Neural cell (in vitro differentiated cells): ENCODE measurements around the gene FECH. TPM values are rescaled to one million over a fixed set of nuclear protein-coding genes. Genes with fewer than 3 reads are reported as not detected.

Experiments used
- H2AFZ ChIP-seq: fragments of 200-600, 300-800 bp; sonication (generic), shearing (Covaris generic); 2 replicates; pipeline ENCODE4 v1.6.0; 2014; ENCODE audit warnings: low read depth, mild to moderate bottlenecking, antibody characterized with exemption, low read length, moderate library complexity
- H3F3A ChIP-seq: fragments of 200-600 bp; shearing (Covaris generic); 2 replicates; pipeline ENCODE4 v1.6.1; 2016; ENCODE audit warnings: mild to moderate bottlenecking, moderate library complexity, mixed read lengths, antibody characterized with exemption, low read length; ENCODE audit not compliant: insufficient read depth, poor library complexity, severe bottlenecking
- H3K27ac ChIP-seq: fragments of 200-600, 300-800 bp; sonication (generic), shearing (Covaris generic); 2 replicates; pipeline ENCODE4 v1.5.1; 2014; ENCODE audit warnings: mild to moderate bottlenecking, low read length, moderate library complexity
- H3K27me3 ChIP-seq: fragments of 300-800, 200-600 bp; sonication (generic), shearing (Covaris generic); 2 replicates; pipeline ENCODE4 v1.6.0; 2014; ENCODE audit warnings: mild to moderate bottlenecking, low read depth, low read length, moderate library complexity; ENCODE audit not compliant: insufficient read depth
- H3K36me3 ChIP-seq: fragments of 300-800, 200-600 bp; sonication (generic), shearing (Covaris generic); 2 replicates; pipeline ENCODE4 v1.5.1; 2014; ENCODE audit warnings: mild to moderate bottlenecking, antibody characterized with exemption, low read length, moderate library complexity; ENCODE audit not compliant: insufficient read depth
- H3K4me2 ChIP-seq: fragments of 300-800, 200-600 bp; sonication (generic), shearing (Covaris generic); 2 replicates; pipeline ENCODE4 v1.6.0; 2014; ENCODE audit warnings: mild to moderate bottlenecking, low read length
- H3K4me3 ChIP-seq: fragments of 300-800, 200-600 bp; sonication (generic), shearing (Covaris generic); 2 replicates; pipeline ENCODE4 v1.5.1; 2014; ENCODE audit warnings: mild to moderate bottlenecking, low read length, moderate library complexity
- H3K79me2 ChIP-seq: fragments of 200-600 bp; shearing (Covaris generic); replicated peaks from 2 replicates; pipeline ENCODE4 v1.6.0; 2014; ENCODE audit warnings: mild to moderate bottlenecking, low read length, moderate library complexity; ENCODE audit not compliant: insufficient read depth
- H3K9ac ChIP-seq: fragments of 300-800, 200-600 bp; sonication (generic), shearing (Covaris generic); 2 replicates; pipeline ENCODE4 v1.6.1; 2016; ENCODE audit warnings: mild to moderate bottlenecking, low read length, mixed read lengths
- H3K9me2 ChIP-seq: fragments of 200-600 bp; shearing (Covaris generic); 2 replicates; pipeline ENCODE4 v1.6.1; 2016; ENCODE audit warnings: mild to moderate bottlenecking, low read length, mixed read lengths; ENCODE audit not compliant: insufficient read depth
- H3K9me3 ChIP-seq: fragments of 200-600, 300-800 bp; sonication (generic), shearing (Covaris generic); 2 replicates; pipeline ENCODE4 v1.6.1; 2016; ENCODE audit warnings: mild to moderate bottlenecking, mixed run types, low read length, moderate library complexity, mixed read lengths
- H4K20me1 ChIP-seq: fragments of 200-600 bp; shearing (Covaris generic); 2 replicates; pipeline ENCODE4 v1.6.1; 2016; ENCODE audit warnings: mild to moderate bottlenecking, mixed run types; ENCODE audit not compliant: insufficient read depth
- EP300 ChIP-seq: fragments of 450-650 bp; conservative IDR thresholded peaks from 2 replicates; pipeline ENCODE4 v1.6.1; 2014; ENCODE audit warnings: antibody characterized with exemption, mild to moderate bottlenecking, moderate library complexity; ENCODE audit not compliant: poor library complexity, severe bottlenecking
- EZH2 ChIP-seq: fragments of 200-600, 300-800 bp; shearing (Covaris generic), sonication (generic); IDR thresholded peaks from 2 replicates; pipeline ENCODE4 v1.6.1; 2014; ENCODE audit warnings: antibody characterized with exemption, low read length, borderline replicate concordance, mild to moderate bottlenecking; ENCODE audit not compliant: insufficient read depth, poor library complexity, severe bottlenecking
- MXI1 ChIP-seq: fragments of 450-650 bp; conservative IDR thresholded peaks from 2 replicates; pipeline ENCODE4 v1.6.1; 2014; ENCODE audit warnings: antibody characterized with exemption, mild to moderate bottlenecking; ENCODE audit not compliant: poor library complexity, severe bottlenecking
- POLR2AphosphoS5 ChIP-seq: IDR thresholded peaks from 2 replicates; pipeline ENCODE4 v1.6.1; 2012
- RAD21 ChIP-seq: fragments of 450-650 bp; conservative IDR thresholded peaks from 2 replicates; pipeline ENCODE4 v1.6.1; 2014; ENCODE audit warnings: antibody characterized with exemption, mild to moderate bottlenecking, moderate library complexity
- SMC3 ChIP-seq: fragments of 450-650 bp; conservative IDR thresholded peaks from 2 replicates; pipeline ENCODE4 v1.6.1; 2014; ENCODE audit warnings: antibody characterized with exemption, mild to moderate bottlenecking, moderate library complexity; ENCODE audit not compliant: poor library complexity
- TAF1 ChIP-seq: IDR thresholded peaks from 2 replicates; pipeline ENCODE4 v1.6.1; 2012; ENCODE audit warnings: low read depth
- polyA plus RNA-seq: library from polyadenylated mRNA; depleted of rRNA; stranded (reverse); fragments of >200 nt; gene quantifications from 2 replicates; pipeline ENCODE4 v1.2.3, GENCODE V29; 2014
- TF ChIP-seq, protein P1 (sequence below): fragments of 450-650 bp; IDR thresholded peaks from 2 replicates; pipeline ENCODE4 v1.5.1; 2014; ENCODE audit warnings: antibody characterized with exemption, mild to moderate bottlenecking, moderate library complexity; ENCODE audit not compliant: poor library complexity, severe bottlenecking
- TF ChIP-seq, protein P2 (sequence below): IDR thresholded peaks from 2 replicates; pipeline ENCODE4 v1.6.1; 2012; ENCODE audit warnings: borderline replicate concordance

Gene FECH
- polyA plus RNA-seq, 1 donor from 2014 or later = 17.1 TPM

DNA sequence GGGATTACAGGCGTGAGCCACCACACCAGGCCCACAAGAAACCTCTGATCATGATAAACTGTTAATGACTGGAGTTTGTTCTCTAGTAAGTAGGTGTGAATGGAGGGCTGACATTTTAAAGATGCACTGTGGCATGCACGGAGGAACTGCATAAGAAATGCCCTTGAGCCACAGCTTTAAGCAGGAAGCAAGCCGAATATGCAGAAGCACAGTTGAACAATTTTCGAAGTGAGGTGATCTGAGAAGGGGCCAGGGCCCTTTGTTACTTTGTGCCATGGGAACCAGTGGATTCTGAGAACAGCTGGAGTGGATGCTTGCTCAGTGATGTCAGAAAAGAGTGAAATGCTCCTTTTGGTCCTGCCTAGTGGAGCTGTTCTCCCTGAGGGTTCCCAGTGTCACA is 16.3 kb downstream of the FECH start:
- H3K4me2 ChIP-seq = no peak overlapping the region

DNA sequence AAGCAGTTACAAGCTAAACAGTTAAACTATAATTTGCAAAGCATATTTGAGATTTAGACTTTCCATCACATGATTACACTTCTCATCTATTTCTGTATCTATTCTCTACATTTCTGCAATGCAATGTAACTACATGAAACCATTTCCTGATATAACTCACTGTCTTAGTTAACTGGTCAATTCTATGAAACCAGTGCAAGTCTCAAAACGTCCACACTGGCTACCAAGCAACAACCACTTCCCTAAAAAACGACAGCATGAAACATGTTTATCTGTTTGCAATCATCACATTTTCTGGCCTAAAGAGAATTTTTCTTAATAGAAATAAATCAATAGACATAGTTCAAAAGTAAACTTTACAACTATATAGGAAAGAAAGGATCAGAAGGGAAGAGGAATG is 17.4 kb downstream of the FECH start:
- Histone ChIP-seq H3K36me3 (peaks cover 4% of the 10 kb centered on the region), H3K27me3 (no peaks in the 10 kb centered on the region), H4K20me1 (no peaks in the 10 kb centered on the region), H3K9me3 (no peaks in the 10 kb centered on the region), H3K27ac (no peak overlapping the region), H3K4me3 (no peak overlapping the region), H3K79me2 (no peaks in the 10 kb centered on the region), H3K9ac (no peak overlapping the region), H2AFZ (no peak overlapping the region), H3F3A (no peaks in the 10 kb centered on the region), H3K9me2 (no peaks in the 10 kb centered on the region), H3K4me2 (no peak overlapping the region)
- TF ChIP-seq TAF1 (no peak), EP300 (no peak)
- TF ChIP-seq, protein P1, sequence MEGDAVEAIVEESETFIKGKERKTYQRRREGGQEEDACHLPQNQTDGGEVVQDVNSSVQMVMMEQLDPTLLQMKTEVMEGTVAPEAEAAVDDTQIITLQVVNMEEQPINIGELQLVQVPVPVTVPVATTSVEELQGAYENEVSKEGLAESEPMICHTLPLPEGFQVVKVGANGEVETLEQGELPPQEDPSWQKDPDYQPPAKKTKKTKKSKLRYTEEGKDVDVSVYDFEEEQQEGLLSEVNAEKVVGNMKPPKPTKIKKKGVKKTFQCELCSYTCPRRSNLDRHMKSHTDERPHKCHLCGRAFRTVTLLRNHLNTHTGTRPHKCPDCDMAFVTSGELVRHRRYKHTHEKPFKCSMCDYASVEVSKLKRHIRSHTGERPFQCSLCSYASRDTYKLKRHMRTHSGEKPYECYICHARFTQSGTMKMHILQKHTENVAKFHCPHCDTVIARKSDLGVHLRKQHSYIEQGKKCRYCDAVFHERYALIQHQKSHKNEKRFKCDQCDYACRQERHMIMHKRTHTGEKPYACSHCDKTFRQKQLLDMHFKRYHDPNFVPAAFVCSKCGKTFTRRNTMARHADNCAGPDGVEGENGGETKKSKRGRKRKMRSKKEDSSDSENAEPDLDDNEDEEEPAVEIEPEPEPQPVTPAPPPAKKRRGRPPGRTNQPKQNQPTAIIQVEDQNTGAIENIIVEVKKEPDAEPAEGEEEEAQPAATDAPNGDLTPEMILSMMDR = no peak

More for the DNA sequence above, 16.3 kb downstream of the FECH start:
- H3K79me2 ChIP-seq = no peaks in the 10 kb centered on the region
- H3K9me3 ChIP-seq = no peaks in the 10 kb centered on the region
- no peak overlapping the region for H3K27ac ChIP-seq
- H3K27me3 ChIP-seq = no peaks in the 10 kb centered on the region
- H3K36me3 ChIP-seq = peaks cover 4% of the 10 kb centered on the region
- no peak overlapping the region for H3K4me3 ChIP-seq
- no peaks in the 10 kb centered on the region for H3F3A ChIP-seq
- no peaks in the 10 kb centered on the region for H4K20me1 ChIP-seq
- no peaks in the 10 kb centered on the region for H3K9me2 ChIP-seq
- H2AFZ ChIP-seq = no peak overlapping the region
- no peak overlapping the region for H3K9ac ChIP-seq
- no peak for TF ChIP-seq RAD21
- TF ChIP-seq, protein P1 = no peak
- TF ChIP-seq POLR2AphosphoS5 = no peak
- no peak for TF ChIP-seq MXI1
- no peak for TF ChIP-seq EZH2
- TF ChIP-seq EP300 = no peak
- no peak for TF ChIP-seq SMC3
- TF ChIP-seq TAF1 = no peak
- TF ChIP-seq, protein P2, sequence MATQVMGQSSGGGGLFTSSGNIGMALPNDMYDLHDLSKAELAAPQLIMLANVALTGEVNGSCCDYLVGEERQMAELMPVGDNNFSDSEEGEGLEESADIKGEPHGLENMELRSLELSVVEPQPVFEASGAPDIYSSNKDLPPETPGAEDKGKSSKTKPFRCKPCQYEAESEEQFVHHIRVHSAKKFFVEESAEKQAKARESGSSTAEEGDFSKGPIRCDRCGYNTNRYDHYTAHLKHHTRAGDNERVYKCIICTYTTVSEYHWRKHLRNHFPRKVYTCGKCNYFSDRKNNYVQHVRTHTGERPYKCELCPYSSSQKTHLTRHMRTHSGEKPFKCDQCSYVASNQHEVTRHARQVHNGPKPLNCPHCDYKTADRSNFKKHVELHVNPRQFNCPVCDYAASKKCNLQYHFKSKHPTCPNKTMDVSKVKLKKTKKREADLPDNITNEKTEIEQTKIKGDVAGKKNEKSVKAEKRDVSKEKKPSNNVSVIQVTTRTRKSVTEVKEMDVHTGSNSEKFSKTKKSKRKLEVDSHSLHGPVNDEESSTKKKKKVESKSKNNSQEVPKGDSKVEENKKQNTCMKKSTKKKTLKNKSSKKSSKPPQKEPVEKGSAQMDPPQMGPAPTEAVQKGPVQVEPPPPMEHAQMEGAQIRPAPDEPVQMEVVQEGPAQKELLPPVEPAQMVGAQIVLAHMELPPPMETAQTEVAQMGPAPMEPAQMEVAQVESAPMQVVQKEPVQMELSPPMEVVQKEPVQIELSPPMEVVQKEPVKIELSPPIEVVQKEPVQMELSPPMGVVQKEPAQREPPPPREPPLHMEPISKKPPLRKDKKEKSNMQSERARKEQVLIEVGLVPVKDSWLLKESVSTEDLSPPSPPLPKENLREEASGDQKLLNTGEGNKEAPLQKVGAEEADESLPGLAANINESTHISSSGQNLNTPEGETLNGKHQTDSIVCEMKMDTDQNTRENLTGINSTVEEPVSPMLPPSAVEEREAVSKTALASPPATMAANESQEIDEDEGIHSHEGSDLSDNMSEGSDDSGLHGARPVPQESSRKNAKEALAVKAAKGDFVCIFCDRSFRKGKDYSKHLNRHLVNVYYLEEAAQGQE = no peak
